AG04449 (cell line): ENCODE data around the gene GPRASP3.

Experiments
- CTCF ChIA-PET: fragments of 350-600 bp; formaldehyde crosslinking; extraction: SDS; loops from one replicate; lab custom pipeline; 2021; ENCODE audit warnings: antibody characterized with exemption; lab: Yijun Ruan, JAX
- POLR2A ChIA-PET: fragments of 400-600, 350-600 bp; formaldehyde crosslinking; extraction: SDS; loops from one replicate; lab custom pipeline; 2020; ENCODE audit warnings: antibody characterized with exemption, inconsistent platforms; lab: Yijun Ruan, JAX
- DNase-seq: peaks from one replicate; pipeline ENCODE4 v3.0.0-alpha.2; 2010; ENCODE audit warnings: low read depth, low spot score
- H3K4me3 ChIP-seq: 2 replicates; pipeline ENCODE4 v1.5.1; 2011; ENCODE audit warnings: low read depth, mild to moderate bottlenecking, control low read depth, low read length
- TF ChIP-seq, protein P1 (sequence below): IDR thresholded peaks from one replicate; pipeline ENCODE4 v1.5.1; 2011; ENCODE audit warnings: mild to moderate bottlenecking, moderate library complexity, low read length, control low read depth, inconsistent platforms; ENCODE audit not compliant: insufficient read depth; ENCODE audit errors: missing control alignments

GPRASP3 gene

GRCh38 chrX:102745513-102745856, 24.9 kb downstream of the GPRASP3 start:
- ChIA-PET POLR2A (no interaction called here), CTCF (interaction anchor here (0.6 kb wide), 1 partner anchor 14 kb away, joined by 3 read pairs; no protein-coding TSS in a partner anchor)
- peak overlapping the region; percentile 61 for H3K4me3 ChIP-seq
- no peak for DNase-seq
- TF ChIP-seq, protein P1, sequence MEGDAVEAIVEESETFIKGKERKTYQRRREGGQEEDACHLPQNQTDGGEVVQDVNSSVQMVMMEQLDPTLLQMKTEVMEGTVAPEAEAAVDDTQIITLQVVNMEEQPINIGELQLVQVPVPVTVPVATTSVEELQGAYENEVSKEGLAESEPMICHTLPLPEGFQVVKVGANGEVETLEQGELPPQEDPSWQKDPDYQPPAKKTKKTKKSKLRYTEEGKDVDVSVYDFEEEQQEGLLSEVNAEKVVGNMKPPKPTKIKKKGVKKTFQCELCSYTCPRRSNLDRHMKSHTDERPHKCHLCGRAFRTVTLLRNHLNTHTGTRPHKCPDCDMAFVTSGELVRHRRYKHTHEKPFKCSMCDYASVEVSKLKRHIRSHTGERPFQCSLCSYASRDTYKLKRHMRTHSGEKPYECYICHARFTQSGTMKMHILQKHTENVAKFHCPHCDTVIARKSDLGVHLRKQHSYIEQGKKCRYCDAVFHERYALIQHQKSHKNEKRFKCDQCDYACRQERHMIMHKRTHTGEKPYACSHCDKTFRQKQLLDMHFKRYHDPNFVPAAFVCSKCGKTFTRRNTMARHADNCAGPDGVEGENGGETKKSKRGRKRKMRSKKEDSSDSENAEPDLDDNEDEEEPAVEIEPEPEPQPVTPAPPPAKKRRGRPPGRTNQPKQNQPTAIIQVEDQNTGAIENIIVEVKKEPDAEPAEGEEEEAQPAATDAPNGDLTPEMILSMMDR: no peak

- peak overlapping the region; percentile 61 for H3K4me3 ChIP-seq
- POLR2A ChIA-PET: no interaction called here
- no peak for DNase-seq
- TF ChIP-seq, protein P1: no peak
- CTCF ChIA-PET: no interaction called here
These were observed 25.5 kb downstream of the GPRASP3 start for GRCh38 chrX:102745857-102746584.

DNA sequence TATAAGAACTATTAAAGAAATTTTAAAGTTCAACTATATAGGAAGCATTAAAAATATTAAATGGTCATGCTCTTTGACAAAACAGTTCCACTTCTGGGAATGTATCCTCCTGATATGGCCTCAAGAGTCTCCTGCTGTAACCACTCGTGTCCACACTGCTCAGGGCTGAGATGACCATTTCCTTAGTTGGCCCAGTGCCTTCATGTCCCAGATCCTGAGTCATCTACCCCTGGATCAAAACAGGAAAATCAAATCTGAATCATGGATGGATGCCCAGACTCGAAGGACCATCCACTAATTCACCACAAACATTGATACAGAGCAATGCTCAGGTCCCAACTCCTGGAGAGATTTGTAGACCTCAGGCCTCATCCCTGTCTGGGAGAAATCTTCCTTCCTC, 44.7 kb downstream of the GPRASP3 start:
- CTCF ChIA-PET: no interaction called here
- no peak overlapping the region for H3K4me3 ChIP-seq
- no peak for DNase-seq
- TF ChIP-seq, protein P1: no peak
- POLR2A ChIA-PET: no interaction called here

DNA sequence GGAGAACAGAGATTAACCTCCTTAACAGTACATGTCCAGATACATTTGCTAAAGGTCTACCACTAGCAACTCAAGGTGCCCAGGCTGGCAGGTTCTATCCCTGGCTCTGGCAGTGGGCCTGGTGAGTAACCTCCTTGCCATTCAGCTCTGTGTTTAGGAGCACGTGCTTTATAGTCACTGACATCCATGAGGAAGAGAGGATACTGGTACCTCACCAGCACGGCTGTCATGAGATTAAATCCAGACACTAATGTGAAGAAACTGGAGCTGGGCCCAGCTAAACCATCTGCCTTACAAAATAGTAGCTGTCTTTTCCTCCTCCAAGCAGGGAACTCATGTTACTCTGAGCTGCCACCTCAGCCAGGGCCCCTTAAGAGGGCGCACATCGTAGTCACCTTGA, 45.3 kb downstream of the GPRASP3 start:
- ChIA-PET POLR2A (no interaction called here), CTCF (no interaction called here)
- TF ChIP-seq, protein P1: no peak
- no peak for DNase-seq
- H3K4me3 ChIP-seq: no peak overlapping the region

DNA sequence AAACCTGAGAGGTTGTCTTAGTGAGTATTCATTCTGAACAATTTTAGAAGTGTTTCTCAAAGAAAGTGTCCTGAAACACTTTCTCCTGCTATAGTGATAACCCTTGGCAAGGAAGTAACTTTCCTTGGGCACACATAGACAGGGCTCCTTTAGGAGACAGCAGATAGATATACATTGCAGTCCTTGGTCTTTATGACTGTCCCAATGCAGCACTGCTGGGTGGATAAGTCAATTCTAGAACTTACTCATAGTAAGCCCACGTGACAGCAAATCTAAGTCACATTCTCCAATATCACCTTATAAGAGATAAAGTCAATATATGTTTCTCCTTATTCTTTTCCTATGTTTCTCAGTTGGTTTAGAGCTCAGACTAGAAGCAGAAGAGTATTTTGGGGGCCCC, 46.7 kb downstream of the GPRASP3 start:
- H3K4me3 ChIP-seq: no peak overlapping the region
- CTCF ChIA-PET: no interaction called here
- DNase-seq: no peak
- TF ChIP-seq, protein P1: no peak
- POLR2A ChIA-PET: no interaction called here

DNA sequence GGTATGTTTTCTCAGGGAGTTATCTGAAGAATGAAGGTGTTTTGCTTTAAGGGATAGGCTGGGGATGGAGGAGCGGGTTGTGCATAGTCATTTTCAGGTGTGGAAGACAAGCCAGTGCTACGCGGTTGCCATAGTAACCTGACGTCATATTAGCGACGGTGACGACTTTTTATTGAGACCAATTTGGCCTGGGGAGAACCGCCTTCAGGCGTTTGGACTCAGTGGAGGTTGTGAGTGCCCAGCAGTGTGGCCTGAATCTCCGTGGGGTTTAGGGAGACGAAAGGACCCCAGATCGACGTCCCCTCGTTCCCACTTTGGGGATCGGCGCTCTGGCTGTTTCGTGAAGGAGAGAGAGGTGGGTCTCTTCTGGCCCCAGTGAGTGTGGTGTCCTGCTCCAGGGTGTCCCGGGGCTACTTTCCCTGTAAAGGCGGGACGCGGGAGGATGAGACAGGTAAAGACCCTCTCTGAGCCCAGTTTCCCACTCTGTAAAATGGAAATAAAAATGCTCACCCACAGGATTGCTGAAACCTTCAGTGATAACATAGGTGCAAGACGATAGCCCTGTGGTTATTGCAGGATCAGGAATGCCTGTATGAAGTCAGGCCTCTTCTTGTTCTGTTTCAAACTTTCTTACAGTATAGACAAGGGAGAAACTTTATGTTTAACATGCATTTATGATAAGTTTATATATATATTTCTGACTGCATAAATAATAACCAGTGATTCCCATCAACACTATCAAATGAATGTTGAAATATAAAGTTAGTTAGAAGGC, 48.6 kb downstream of the GPRASP3 start:
- TF ChIP-seq, protein P1: no peak
- ChIA-PET POLR2A (interaction anchor here (0.7 kb wide), 1 partner anchor 10 kb away, joined by 3 read pairs; no protein-coding TSS in a partner anchor), CTCF (no interaction called here)
- H3K4me3 ChIP-seq: peak overlapping the region; percentile 71
- DNase-seq: no peak
